Inferior parietal cortex (tissue), 1 donor: Measurements from ENCODE around the gene PARD3.

Experiments
- DNase-seq: peaks from one replicate; pipeline ENCODE4 v3.0.0-alpha.2; 2016; ENCODE audit errors: extremely low spot score

PARD3 gene

DNA sequence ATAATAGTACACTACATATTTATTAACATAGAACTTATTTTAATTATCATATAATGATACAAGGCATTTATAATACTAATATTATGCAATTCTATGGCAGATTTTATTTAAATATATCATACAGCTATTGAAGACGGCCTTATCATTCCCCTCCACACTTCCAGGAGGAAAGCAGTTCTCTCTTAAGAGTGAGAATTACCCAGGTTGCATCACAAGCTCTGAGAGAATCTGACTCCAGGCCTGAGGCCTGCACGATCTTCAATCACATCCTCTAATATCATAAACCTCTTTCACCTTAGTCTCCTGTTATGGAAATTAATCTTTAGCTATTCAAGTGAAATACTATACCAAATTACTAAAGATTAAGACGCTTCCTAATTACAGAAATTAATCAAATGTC lies 564.4 kb downstream of the PARD3 start:
- DNase-seq: no peak

DNA sequence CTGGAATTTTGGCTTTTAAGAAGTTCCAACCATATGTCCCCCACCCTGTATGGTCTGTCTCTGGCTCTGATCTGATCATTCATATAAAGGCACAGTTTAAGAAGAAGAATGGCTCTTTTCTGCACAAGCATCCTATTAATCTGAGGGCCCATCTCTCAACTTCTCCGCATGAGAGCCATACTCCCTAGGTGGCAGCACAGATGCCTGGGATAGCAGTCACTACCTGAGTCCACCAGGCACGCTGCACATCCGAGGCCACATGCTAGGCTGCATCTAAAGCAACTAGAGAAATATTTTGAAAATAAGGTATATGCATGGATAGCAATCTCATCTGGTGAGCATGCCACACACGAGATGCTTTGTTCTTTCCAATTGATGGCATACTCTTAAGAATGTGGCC lies 565.5 kb downstream of the PARD3 start:
- no peak for DNase-seq

DNA sequence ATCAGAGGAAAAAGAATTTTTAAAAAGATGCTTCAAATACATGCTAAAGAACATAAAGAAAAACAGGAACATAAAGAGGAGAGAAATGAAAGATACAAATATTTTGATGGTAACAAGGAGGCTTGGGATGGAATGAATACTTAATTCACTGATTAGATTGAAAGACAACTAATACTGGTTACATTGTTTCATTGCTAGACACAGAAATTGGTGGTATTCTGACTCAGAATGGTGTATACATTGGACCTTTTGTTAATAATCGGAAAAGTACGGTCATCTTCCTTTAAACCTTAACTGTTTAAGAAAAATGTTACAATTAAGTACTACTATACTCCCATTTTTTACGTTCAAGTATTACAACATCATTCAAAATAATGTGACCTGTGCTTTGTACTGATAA lies 567.5 kb downstream of the PARD3 start:
- no peak for DNase-seq

DNA sequence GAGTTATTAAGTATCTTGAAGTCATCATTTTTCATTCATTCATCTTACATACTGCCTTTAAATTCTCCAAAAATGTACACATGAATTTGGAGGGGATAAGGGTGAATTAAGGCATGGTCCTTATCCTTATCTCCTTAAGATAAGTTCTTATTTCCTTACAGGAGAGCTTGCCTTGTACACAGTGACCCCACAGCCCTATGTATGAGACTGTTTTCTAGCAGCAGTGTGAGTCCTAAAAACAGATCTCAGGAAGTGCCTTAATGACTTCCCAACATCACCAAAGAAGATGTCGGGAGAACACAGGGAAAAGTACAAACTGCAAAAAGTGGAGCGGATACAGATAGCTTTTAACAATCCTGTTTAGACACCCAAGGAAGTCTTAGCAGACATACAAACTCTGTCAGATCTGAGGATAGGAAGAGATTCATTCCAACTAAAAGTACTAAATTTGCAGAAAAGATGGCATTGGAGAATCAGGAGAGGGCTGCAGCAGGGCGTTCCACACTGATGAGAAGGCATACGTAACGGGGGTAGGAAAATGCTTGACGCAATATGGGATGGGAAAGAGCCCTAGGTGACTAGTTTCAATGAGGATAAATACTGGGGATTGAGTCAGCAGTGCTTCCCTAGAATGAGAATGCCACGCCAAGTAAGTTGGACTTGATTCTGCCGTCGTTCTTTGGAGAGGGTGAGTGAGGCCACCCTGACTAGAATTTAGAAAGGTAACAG lies 570.2 kb downstream of the PARD3 start:
- no peak for DNase-seq

DNA sequence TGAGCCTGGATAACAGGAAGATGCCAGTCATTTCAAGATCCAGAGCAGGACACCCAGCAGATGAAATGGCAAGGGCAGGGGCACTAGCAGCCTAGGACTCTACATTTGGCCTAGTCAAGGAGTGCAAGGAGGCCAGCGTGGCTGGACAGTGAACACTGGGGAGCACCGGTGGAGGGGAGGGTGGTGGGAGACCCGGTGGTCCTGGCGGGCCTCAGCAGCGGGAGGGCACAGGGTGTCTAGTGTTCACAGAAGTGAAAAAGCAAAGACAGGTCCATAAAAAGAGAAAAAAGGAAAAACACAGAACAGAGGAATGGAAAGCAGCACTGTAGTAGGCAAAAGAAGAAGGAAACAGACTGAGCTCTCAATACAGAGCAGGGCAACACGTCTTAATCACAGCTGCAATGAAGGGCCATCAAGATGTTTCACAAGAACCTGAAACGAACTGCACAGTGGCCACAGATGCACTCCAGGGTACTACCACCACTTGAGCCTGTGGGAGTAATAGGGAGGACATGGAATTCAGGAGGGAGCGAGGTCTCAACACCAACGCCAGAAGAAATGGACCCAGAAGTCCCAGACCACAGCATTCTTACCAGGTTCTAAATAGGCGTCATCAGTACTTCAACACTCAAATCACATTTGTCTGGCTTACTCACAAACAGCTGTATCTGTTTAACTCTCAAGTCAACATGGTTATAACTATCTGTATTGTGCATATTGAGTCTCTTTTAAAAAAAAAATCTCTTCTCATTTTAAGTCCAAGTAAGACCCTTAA lies 573.7 kb downstream of the PARD3 start:
- DNase-seq: no peak

DNA sequence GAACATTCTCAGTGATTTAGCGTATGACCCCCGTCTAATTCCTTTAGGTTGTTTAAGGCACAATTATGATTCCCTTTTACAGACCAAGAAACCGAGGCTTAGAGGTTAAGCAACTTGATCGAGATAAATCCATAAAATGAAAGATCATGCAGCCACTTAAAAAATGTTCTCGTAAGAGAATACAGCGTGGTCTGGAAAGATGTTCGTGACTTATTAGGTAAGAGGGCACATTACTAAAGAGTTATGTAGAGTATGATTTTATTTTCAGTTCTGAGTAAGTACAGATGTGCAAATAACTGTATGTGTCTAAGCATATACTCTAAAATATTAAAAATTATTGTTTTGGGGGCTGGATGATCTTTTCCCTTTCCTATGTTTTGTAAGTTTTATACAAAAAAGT lies 575.1 kb downstream of the PARD3 start:
- no peak for DNase-seq

DNA sequence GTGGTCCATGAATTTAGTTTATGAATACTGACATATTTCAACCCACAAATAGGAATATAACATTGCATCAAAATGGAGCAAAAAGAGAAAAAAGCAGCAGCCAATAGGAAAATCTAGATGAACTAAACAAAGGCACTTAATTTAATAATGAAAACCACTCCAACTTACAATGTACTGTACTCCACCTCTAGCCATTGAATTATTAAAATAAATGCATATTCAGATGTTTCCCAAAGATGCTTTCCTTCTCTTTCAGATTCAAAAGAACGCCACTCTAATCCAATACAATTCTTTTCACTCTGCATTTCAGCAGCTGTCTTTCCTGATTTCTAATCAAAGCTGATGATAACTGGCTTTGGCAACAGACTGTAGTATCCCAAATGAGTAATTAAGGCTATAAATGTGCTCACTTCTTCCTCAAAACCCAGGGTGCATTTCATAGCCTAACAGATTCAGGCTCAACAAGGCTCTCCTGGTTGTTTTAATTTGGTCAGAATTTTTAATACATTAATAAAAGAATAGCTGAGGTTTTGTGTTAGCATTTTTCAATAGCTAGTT lies 577.1 kb downstream of the PARD3 start:
- DNase-seq: no peak

DNA sequence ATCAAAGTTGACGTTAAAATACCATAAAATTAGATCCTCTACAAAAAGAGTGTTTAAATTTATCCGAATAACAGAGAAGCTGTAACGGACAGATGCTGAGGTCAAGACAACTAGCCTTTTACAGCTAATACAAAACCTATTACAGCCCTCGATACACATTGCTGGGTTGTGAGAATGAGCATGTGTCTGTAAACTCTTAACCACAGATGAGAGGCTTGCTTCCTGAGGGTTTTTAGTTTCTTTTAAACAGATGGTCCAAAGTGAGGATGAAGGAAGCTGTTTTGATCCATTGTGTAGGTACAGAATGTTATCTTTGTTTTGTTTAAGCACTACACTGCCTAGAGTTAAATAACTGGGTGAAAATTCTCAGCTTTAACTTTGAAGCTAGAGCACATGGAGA lies 578.2 kb downstream of the PARD3 start:
- DNase-seq: no peak

DNA sequence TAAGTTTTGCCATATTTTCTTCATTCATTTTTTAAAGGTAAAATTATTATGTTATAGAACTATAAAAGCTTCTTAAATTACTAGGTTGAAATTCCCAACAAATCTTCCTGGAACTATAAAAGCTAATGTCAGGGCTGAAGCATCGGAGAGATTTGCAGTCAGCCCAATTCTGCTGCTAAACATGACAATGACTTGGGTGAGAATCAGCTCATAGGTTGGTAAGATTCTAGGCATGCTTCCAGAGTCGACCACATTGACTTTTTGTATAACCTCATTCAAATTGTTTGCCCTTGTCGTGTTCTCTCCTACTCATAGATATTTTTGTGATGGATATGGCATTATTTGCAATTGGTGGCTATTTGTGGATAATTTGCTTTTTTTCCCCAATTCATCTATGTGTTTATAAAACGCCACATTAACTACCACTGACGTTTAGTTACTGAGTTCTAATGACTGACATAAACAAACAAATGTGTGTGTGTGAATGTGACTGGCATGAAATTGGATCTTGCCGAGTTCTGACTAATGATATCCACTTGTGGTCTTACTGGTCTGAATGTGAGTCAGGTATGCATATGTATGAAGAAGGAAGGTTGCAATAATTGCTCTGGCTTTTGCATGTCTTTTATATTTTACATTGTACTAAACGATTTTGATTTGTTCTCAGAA lies 579.8 kb downstream of the PARD3 start:
- no peak for DNase-seq

DNA sequence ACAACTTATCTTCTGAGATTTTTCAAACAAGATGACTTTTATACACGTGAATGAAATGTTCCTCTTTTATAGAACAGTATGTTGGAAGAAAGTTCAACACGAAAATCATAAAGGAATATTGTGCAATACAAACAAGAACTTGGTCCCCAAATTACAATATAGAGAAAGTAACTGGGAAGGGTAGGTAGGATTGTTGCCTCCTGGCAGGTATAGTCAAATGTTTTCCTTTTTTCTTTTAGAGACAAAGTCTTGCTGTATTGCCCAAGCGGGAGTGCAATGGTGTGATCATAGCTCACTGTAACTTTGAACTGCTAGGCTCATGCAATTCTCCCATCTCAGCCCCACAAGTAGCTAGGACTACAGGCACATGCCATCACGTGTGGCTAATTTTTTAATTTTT lies 582.6 kb downstream of the PARD3 start:
- no peak for DNase-seq

DNA sequence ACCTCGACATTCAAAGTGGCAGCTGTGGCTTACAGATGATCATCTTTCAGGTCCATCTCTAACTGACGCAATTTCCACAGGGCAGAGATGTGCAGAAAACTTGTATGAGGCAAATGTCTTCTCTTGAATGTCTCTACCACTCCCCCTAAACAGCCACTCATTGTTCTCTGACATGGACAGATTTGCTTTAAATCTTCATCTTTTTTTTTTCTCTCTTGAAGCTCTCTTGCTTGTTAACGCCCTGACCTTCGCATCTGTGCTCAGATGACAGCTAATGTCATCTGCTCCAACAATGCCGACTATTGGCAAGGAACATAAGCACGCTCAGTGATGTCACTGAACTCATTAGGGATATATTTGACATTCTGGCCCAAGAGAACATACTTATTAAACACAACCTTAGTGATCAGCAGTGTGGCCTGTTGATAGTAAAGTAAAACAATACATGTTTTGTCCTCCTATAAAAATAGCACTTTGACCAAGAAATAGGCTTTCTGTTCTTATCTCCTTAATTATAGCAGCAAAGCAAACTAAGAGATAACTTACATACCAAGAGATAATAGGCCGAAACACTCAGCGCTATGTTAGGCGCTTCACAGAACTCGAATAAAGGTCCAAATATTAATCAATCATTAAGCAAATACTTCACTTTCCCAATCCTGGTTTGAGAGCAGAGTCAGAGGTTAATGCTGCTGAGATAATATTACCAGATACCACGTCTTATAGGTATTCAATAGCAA lies 583.5 kb downstream of the PARD3 start:
- no peak for DNase-seq

DNA sequence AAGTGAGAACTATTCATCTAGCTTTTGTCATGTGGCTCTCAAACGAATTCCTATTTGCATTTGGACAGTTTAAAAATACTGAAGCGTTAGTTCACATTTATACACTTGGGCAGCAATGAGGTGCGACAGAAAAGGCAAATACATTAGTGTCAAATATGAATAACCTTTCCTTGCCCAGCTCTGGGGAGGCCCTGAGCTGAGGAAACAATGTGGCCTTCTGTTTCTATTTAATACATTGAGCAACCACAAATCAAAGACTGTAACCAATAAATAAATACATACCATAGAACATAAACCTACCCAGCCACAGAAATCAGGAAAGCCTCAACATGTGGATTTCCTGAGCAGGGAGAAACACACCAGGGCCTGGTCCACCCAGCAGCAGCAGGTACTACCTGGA lies 585.2 kb downstream of the PARD3 start:
- DNase-seq: no peak

DNA sequence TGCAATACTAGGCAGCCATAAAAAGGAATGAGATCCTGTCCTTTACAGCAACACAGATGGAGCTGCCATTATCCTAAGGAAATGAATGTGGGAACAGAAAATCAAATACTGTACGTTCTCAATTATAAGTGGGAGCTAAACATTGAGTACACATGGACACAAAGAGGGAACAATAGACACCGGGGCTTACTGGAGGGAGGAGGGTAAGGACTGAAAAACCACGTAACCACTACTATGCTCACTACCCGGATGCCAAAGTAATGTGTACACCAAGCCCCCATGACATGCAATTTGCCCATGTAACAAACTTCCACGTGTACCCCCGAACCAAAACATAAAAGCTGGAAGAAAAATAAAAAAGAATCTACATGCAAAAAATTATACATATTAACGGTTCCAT lies 587.0 kb downstream of the PARD3 start:
- no peak for DNase-seq

DNA sequence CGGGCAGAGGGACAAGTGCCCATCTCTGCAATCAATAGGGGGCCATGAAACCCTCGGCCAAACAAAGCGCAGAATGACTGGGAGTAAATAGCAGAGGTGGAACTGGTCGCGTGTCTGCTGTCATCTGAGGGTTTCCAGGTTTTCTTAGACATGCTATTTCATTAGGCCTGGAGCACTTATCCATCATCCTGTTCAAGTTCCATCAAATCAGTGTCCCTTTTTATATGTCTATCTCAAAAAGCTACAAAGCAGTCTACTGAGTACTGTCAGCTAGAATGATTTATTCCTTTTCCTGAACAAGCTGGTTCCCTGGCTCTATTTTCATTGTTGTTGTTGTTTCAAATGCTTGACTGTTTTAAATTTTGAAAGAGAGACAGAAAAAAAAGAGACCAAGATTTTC lies 590.5 kb downstream of the PARD3 start:
- no peak for DNase-seq

DNA sequence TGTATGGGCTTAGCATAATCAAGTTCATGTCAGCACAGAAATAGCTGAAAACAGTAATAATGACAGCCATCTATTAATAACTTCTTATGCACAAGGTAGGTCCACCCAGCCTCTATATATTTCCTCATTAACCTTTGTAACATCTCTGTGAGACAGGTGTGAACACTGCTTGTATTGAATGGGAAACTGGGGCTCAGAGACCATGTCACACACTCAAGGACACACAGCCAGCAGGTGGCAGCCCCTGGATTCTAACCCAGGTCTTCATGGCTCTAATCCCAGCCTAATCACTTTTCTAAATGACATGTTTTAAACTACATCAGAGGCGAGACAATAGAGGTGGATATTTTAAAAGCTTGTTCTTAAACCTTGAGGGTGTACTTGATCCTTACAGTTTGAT lies 591.4 kb downstream of the PARD3 start:
- DNase-seq: no peak

DNA sequence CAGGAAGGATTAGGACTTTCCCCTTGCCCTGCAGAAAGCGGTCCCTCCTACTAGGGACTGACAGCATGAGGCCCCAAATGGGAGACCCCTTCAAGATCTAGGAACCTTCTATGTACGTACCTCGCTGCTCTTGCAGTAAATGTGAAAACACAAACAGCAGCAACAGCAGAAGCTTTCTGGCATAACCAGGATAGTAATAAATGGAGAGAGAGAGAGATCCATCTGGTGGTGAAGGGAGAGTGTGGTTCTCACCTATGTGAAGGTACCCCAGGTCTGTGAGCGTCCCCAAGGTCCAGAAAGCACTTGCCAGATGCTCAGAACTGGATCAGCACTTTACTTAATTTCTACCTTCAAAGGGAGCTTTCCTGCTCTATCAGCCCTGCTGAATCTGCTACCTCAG lies 592.7 kb downstream of the PARD3 start:
- DNase-seq: no peak

DNA sequence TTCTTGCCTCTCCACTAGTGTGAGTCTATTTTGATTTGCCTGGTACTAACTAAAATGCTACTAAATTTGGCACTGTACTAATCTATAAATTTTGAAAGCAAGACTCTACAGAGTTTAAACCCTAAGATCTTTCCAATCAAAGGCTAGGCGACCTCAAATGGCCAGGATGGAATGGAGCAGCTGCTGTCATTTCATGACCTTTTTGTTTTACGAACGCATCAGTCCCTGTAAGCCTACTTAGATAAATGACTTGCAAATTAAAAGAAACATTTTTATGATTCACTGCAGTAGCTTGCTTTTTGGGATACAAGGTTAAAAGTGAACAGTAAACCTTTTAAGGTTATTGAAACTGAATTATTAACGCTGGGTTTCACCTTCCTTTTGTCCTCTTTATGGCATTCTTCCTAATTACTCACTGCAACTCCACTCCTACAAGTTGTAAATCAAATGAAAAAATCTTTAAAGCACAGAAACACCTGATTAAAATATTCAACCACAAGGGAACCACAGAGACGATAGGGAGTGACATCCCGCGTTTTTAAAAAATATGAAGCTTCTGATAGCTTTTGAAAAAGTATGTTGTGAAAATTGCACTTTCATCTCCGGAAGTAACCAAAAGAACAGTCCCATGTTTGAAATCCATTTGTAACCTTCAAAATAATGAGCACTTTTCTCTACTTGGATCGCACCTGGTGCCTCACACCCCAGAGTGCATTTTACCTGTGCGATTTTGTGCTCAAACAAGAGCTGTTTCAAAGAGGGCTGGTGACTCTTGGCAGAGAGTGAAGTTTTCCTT lies 595.1 kb downstream of the PARD3 start:
- DNase-seq: no peak

DNA sequence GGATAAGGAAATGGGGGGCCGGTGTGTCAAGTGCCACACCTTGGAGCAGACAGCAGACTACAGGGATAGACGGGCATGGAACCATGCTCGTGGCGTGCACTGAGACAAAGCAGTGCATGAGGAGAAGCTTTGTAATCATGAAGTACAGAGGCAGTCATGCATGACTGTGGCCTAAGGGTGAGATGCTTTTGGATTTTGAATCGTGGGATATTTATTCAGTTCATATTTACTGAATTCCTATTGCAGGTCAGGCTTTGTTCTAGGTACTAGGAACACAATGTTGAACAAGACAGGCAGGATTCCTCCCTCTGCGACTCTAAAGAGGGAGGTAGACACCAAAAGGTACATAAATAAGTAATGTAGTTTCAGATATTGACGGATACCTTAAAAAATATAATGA lies 597.6 kb downstream of the PARD3 start:
- DNase-seq: no peak

DNA sequence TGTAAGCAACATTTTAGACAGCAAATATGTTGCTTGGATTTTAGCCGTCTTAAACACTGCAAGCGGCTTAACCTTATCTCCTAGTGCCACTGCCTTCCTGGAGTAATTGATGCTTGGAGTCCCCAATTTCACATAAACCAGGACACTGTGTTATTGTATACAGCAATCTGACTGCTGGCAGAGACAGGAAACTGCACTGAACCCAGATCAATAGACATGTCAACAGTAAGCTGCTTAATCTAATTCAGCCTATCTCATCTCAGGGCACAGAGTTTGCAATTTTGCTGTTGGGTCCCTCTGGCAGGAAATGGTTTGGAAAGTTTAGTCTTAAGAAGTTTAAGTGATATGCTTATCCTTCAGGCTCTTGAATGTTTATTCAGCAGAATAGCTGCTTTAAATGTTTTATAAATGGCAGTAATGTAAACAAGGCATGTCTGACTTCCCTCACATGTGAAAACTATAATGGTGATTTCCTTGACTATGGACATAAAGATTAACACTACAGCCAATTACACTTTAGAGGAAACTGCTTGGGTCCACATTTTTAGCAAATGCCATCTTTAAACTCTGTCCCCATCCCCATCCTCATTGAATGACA lies 598.6 kb downstream of the PARD3 start:
- DNase-seq: no peak

DNA sequence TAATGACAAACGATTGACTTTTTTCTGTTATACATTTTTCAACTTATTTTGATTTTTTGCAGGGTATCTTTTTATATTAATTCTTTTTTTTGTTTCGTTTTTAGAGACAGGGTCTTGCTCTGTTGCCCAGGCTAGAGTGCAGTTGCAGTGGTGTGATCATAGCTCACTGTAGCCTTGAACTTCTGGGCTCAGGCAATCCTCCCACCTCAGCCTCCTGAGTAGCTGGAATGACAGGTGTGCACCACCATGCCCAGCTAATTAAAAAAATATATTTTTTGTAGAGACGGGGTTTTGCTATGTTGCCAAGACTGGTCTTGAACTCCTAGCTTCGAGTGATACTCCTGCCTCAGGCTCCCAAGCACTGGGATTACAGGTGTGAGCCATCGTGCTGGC lies 601.3 kb downstream of the PARD3 start:
- no peak for DNase-seq
